Bronchial epithelial cell (primary cell): ENCODE measurements around the gene ACAP2. TPM values are rescaled to one million over a fixed set of nuclear protein-coding genes. Genes with fewer than 3 reads are reported as not detected.

Experiments
- DNase-seq: peaks from one replicate; pipeline ENCODE4 v3.0.0-alpha.2; 2010; ENCODE audit warnings: low read depth
- FAIRE-seq: peaks from 2 replicates; lab custom pipeline; 2011; peaks lifted over from hg19 to GRCh38; lab: Jason Lieb, UNC
- H3K27me3 ChIP-seq: 2 replicates; pipeline ENCODE4 v1.5.1; 2011; ENCODE audit warnings: low read length; ENCODE audit not compliant: control insufficient read depth, insufficient read depth
- H3K36me3 ChIP-seq: 2 replicates; pipeline ENCODE4 v1.5.1; 2011; ENCODE audit warnings: low read length; ENCODE audit not compliant: control insufficient read depth, insufficient read depth
- H3K4me3 ChIP-seq: 2 replicates; pipeline ENCODE4 v1.5.1; 2011; ENCODE audit warnings: mild to moderate bottlenecking, low read depth, low read length, control low read depth
- total RNA-seq: library from RNA; depleted of rRNA; stranded (reverse); fragments of >200 nt; gene quantifications from 2 replicates; pipeline ENCODE4 v1.2.1, GENCODE V29; 2014
- TF ChIP-seq, protein P1 (sequence below): IDR thresholded peaks from 2 replicates; pipeline ENCODE4 v1.5.1; 2011; ENCODE audit warnings: mild to moderate bottlenecking, moderate library complexity, low read length, control low read depth, inconsistent platforms; ENCODE audit not compliant: insufficient read depth, severe bottlenecking

ACAP2 gene
- total RNA-seq, 1 donor from 2014 or later, result 51.9 TPM

- Histone ChIP-seq H3K4me3 (no peak overlapping the region), H3K36me3 (no peaks in the 10 kb centered on the region), H3K27me3 (no peaks in the 10 kb centered on the region)
- TF ChIP-seq, protein P1, sequence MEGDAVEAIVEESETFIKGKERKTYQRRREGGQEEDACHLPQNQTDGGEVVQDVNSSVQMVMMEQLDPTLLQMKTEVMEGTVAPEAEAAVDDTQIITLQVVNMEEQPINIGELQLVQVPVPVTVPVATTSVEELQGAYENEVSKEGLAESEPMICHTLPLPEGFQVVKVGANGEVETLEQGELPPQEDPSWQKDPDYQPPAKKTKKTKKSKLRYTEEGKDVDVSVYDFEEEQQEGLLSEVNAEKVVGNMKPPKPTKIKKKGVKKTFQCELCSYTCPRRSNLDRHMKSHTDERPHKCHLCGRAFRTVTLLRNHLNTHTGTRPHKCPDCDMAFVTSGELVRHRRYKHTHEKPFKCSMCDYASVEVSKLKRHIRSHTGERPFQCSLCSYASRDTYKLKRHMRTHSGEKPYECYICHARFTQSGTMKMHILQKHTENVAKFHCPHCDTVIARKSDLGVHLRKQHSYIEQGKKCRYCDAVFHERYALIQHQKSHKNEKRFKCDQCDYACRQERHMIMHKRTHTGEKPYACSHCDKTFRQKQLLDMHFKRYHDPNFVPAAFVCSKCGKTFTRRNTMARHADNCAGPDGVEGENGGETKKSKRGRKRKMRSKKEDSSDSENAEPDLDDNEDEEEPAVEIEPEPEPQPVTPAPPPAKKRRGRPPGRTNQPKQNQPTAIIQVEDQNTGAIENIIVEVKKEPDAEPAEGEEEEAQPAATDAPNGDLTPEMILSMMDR, result no peak
- DNase-seq (peak; percentile 83), FAIRE-seq (peak; percentile 36)
These were observed 89.8 kb downstream of the ACAP2 start for GRCh38 chr3:195352895-195353488.

- no peak for FAIRE-seq
- no peak overlapping the region for H3K4me3 ChIP-seq
- DNase-seq, result no peak
- TF ChIP-seq, protein P1, result no peak
- no peaks in the 10 kb centered on the region for H3K27me3 ChIP-seq
- H3K36me3 ChIP-seq, result no peaks in the 10 kb centered on the region
These were observed 94.2 kb downstream of the ACAP2 start for GRCh38 chr3:195348426-195349115.

GRCh38 chr3:195337747-195338146 lies 105.1 kb downstream of the ACAP2 start:
- no peak for FAIRE-seq
- TF ChIP-seq, protein P1, result no peak
- Histone ChIP-seq H3K36me3 (peaks cover 2% of the 10 kb centered on the region), H3K27me3 (no peaks in the 10 kb centered on the region), H3K4me3 (no peak overlapping the region)
- DNase-seq, result no peak

DNA sequence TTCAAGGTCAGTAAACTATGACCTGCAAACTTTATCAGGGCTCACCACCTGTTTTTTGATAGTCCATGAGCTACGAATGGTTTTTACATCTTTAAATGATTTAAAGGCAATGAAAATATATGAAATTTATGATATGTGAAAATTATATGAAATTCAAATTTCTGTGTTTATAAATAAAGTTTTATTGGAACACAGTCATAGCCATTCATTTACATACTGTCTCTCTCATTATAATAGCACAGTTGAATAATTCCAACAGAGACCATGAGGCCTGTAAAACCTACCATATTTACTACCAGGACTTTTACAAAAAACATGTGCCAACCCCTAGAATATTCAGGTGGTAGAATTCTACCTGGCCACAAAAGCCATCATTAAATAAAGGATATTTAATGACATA lies 107.9 kb downstream of the ACAP2 start:
- Histone ChIP-seq H3K27me3 (no peaks in the 10 kb centered on the region), H3K36me3 (peaks cover 5% of the 10 kb centered on the region), H3K4me3 (no peak overlapping the region)
- TF ChIP-seq, protein P1, result no peak
- FAIRE-seq (no peak), DNase-seq (no peak)

- Histone ChIP-seq H3K27me3 (no peaks in the 10 kb centered on the region), H3K36me3 (peaks cover 1% of the 10 kb centered on the region), H3K4me3 (no peak overlapping the region)
- TF ChIP-seq, protein P1, result no peak
- DNase-seq (no peak), FAIRE-seq (peak; percentile 77)
These were observed 123.8 kb downstream of the ACAP2 start for GRCh38 chr3:195319060-195319459.
